Stimulated activated naive CD8-positive, alpha-beta T cell treated with anti-CD3 and anti-CD28 coated beads, Interleukin-15, amount 100 ng/mL, for 72 hours (primary cell): ENCODE measurements around the gene UBA7.
A peak's percentile ranks its signal among the peaks of the same experiment; 100 is the strongest.
"Not testable (repeated sequence)": the region's sequence is repeated elsewhere in the genome, so short reads cannot be mapped to it uniquely, and the experiment has no call there.

Experiments
- ATAC-seq: fragments of 150-1000 bp; cut with Tn5 transposase; 2 replicates; pipeline ENCODE4 v1.10.0; 2021; ENCODE audit warnings: mild to moderate bottlenecking, moderate library complexity
- DNase-seq, 2 donors: peaks; one replicate each; pipeline ENCODE4 v3.0.0; 2021 to 2022
- H3K27ac Mint-ChIP-seq, 2 donors: one replicate each; pipeline ENCODE4 v1.8.0; 2022; ENCODE audit warnings: mild to moderate bottlenecking in 2 of 2, mixed read lengths in 2 of 2, moderate library complexity in 2 of 2
- H3K27me3 Mint-ChIP-seq: one replicate; pipeline ENCODE4 v1.8.0; 2022; ENCODE audit warnings: mixed read lengths
- H3K4me1 Mint-ChIP-seq: one replicate; pipeline ENCODE4 v1.8.0; 2022; ENCODE audit warnings: mild to moderate bottlenecking, mixed read lengths
- H3K4me3 Mint-ChIP-seq, 2 donors: one replicate each; pipeline ENCODE4 v1.8.0; 2022; ENCODE audit warnings: mild to moderate bottlenecking in 2 of 2, mixed read lengths in 2 of 2, moderate library complexity in 1 of 2
- H3K9me3 Mint-ChIP-seq, 2 donors: one replicate each; pipeline ENCODE4 v1.8.0; 2022; ENCODE audit warnings: mixed read lengths in 2 of 2

UBA7 gene

GRCh38 chr3:49813497-49814174, at the start of gene UBA7:
Gene UBA7, minus strand, starts transcription at chr3:49813953. Its CDS starts 166 bp downstream, at chr3:49813787.
- peak; percentile 23 to 44 for DNase-seq
- H3K27ac Mint-ChIP-seq: peak within 1 kb of the TSS; percentile 97 to 99
- ATAC-seq: peak; percentile 86
- H3K4me3 Mint-ChIP-seq: peak within 1 kb of the TSS; percentile 97
- H3K4me1 Mint-ChIP-seq: peaks cover 44% of the 10 kb centered on the region
- H3K27me3 Mint-ChIP-seq: no peaks in the 10 kb centered on the region
- no peaks in the 10 kb centered on the region for H3K9me3 Mint-ChIP-seq

- peaks cover 10% of the 10 kb centered on the region for H3K4me1 Mint-ChIP-seq
- H3K27me3 Mint-ChIP-seq: peaks cover 17% of the 10 kb centered on the region
- no peak overlapping the region for H3K27ac Mint-ChIP-seq
- DNase-seq (no peak), ATAC-seq (no peak)
- H3K4me3 Mint-ChIP-seq: no peak overlapping the region
- no peaks in the 10 kb centered on the region for H3K9me3 Mint-ChIP-seq
These were observed 46.0 kb upstream of the UBA7 start for GRCh38 chr3:49859576-49860305.

- Mint-ChIP-seq H3K4me1 (peaks cover 15% of the 10 kb centered on the region), H3K9me3 (no peaks in the 10 kb centered on the region), H3K27me3 (no peaks in the 10 kb centered on the region), H3K4me3 (peak within 1 kb of the TSS; percentile 99), H3K27ac (peak within 1 kb of the TSS; percentile 95 to 97)
- ATAC-seq (peak; percentile 99), DNase-seq (peak; percentile 95)
These were observed 42.6 kb upstream of the UBA7 start, which contains the start of gene TRAIP for GRCh38 chr3:49856181-49857005. Gene TRAIP, minus strand, starts transcription at chr3:49856564. Its CDS starts 111 bp downstream, at chr3:49856453.

- no peaks in the 10 kb centered on the region for H3K9me3 Mint-ChIP-seq
- peak overlapping the region; percentile 95 to 97 for H3K27ac Mint-ChIP-seq
These were observed 41.9 kb upstream of the UBA7 start for GRCh38 chr3:49855662-49856061.

GRCh38 chr3:49845694-49846093, 31.9 kb upstream of the UBA7 start:
- no peaks in the 10 kb centered on the region for H3K4me1 Mint-ChIP-seq
- DNase-seq (no peak), ATAC-seq (no peak)
- no peak overlapping the region for H3K4me3 Mint-ChIP-seq
- H3K9me3 Mint-ChIP-seq: no peaks in the 10 kb centered on the region
- H3K27me3 Mint-ChIP-seq: no peaks in the 10 kb centered on the region
- no peak overlapping the region for H3K27ac Mint-ChIP-seq

More at GRCh38 chr3:49855662-49856061, 41.9 kb upstream of the UBA7 start:
- Mint-ChIP-seq H3K27me3 (no peaks in the 10 kb centered on the region), H3K4me3 (peak overlapping the region; percentile 99), H3K4me1 (peaks cover 15% of the 10 kb centered on the region)
- DNase-seq: no peak
- no peak for ATAC-seq

GRCh38 chr3:49844464-49845183, 30.9 kb upstream of the UBA7 start:
- Mint-ChIP-seq H3K4me3 (no peak overlapping the region), H3K27me3 (no peaks in the 10 kb centered on the region), H3K4me1 (no peaks in the 10 kb centered on the region), H3K27ac (peak overlapping the region; percentile 0 to 53), H3K9me3 (no peaks in the 10 kb centered on the region)
- ATAC-seq (no peak), DNase-seq (no peak)

- Mint-ChIP-seq H3K27me3 (no peaks in the 10 kb centered on the region), H3K27ac (peak overlapping the region in 1 of 2 donors; percentile 44), H3K4me3 (no peak overlapping the region), H3K4me1 (peaks cover 5% of the 10 kb centered on the region), H3K9me3 (no peaks in the 10 kb centered on the region)
- ATAC-seq (no peak), DNase-seq (no peak)
These were observed 29.2 kb upstream of the UBA7 start for GRCh38 chr3:49842843-49843517.

- no peak overlapping the region for H3K27ac Mint-ChIP-seq
- no peaks in the 10 kb centered on the region for H3K27me3 Mint-ChIP-seq
- H3K9me3 Mint-ChIP-seq: no peaks in the 10 kb centered on the region
- DNase-seq (no peak), ATAC-seq (no peak)
- no peak overlapping the region for H3K4me3 Mint-ChIP-seq
- peaks cover 5% of the 10 kb centered on the region for H3K4me1 Mint-ChIP-seq
These were observed 28.1 kb upstream of the UBA7 start for GRCh38 chr3:49841806-49842205.

- H3K4me1 Mint-ChIP-seq: peaks cover 5% of the 10 kb centered on the region
- DNase-seq: peak in 1 of 2 donors; percentile 28
- H3K4me3 Mint-ChIP-seq: no peak overlapping the region
- H3K9me3 Mint-ChIP-seq: no peaks in the 10 kb centered on the region
- no peak overlapping the region for H3K27ac Mint-ChIP-seq
- ATAC-seq: peak; percentile 56
- no peaks in the 10 kb centered on the region for H3K27me3 Mint-ChIP-seq
These were observed 27.5 kb upstream of the UBA7 start for GRCh38 chr3:49841126-49841696.

- H3K9me3 Mint-ChIP-seq: no peaks in the 10 kb centered on the region
- ATAC-seq (no peak), DNase-seq (no peak)
- H3K27me3 Mint-ChIP-seq: no peaks in the 10 kb centered on the region
- H3K27ac Mint-ChIP-seq: no peak overlapping the region
- no peak overlapping the region for H3K4me3 Mint-ChIP-seq
- H3K4me1 Mint-ChIP-seq: peaks cover 5% of the 10 kb centered on the region
These were observed 26.6 kb upstream of the UBA7 start for GRCh38 chr3:49840388-49840787.

- H3K4me3 Mint-ChIP-seq: no peak overlapping the region
- H3K9me3 Mint-ChIP-seq: no peaks in the 10 kb centered on the region
- H3K27me3 Mint-ChIP-seq: no peaks in the 10 kb centered on the region
- H3K27ac Mint-ChIP-seq: peak overlapping the region in 1 of 2 donors; percentile 27
- ATAC-seq (peak; percentile 87), DNase-seq (peak; percentile 69 to 75)
- peaks cover 5% of the 10 kb centered on the region for H3K4me1 Mint-ChIP-seq
These were observed 25.5 kb upstream of the UBA7 start for GRCh38 chr3:49839193-49839809.

GRCh38 chr3:49831341-49831740, 17.6 kb upstream of the UBA7 start:
- DNase-seq (no peak), ATAC-seq (no peak)
- H3K27ac Mint-ChIP-seq: peak overlapping the region in 1 of 2 donors; percentile 91
- H3K9me3 Mint-ChIP-seq: no peaks in the 10 kb centered on the region
- H3K27me3 Mint-ChIP-seq: no peaks in the 10 kb centered on the region
- H3K4me1 Mint-ChIP-seq: no peaks in the 10 kb centered on the region
- no peak overlapping the region for H3K4me3 Mint-ChIP-seq

- Mint-ChIP-seq H3K9me3 (no peaks in the 10 kb centered on the region), H3K4me1 (no peaks in the 10 kb centered on the region), H3K27me3 (no peaks in the 10 kb centered on the region), H3K4me3 (no peak overlapping the region), H3K27ac (no peak overlapping the region)
- ATAC-seq (no peak), DNase-seq (no peak)
These were observed 12.3 kb upstream of the UBA7 start for GRCh38 chr3:49826016-49826415.

GRCh38 chr3:49823131-49823530, 9.4 kb upstream of the UBA7 start:
- not testable (repeated sequence) for H3K4me1 Mint-ChIP-seq, H3K9me3 Mint-ChIP-seq, ATAC-seq, H3K27me3 Mint-ChIP-seq, H3K27ac Mint-ChIP-seq, H3K4me3 Mint-ChIP-seq, DNase-seq
